CD4-positive, alpha-beta memory T cell (primary cell): ENCODE data around the gene PLEKHF1. TPM values are rescaled to one million over a fixed set of nuclear protein-coding genes. Genes with fewer than 3 reads are reported as not detected.
"Not testable (repeated sequence)": the region's sequence is repeated elsewhere in the genome, so short reads cannot be mapped to it uniquely, and the experiment has no call there.

Source experiments
- CTCF ChIA-PET: fragments of 350-600 bp; sonication (Branson Sonifier 250); formaldehyde crosslinking; loops from one replicate; lab custom pipeline; 2021; ENCODE audit warnings: inconsistent platforms; ENCODE audit not compliant: partially characterized antibody; lab: Charles Lee
- POLR2A ChIA-PET: fragments of 350-600 bp; sonication (Branson Sonifier 250); formaldehyde crosslinking; loops from one replicate; lab custom pipeline; 2021; ENCODE audit not compliant: partially characterized antibody; lab: Charles Lee
- DNase-seq, 5 donors: peaks; one replicate each; pipeline versions ENCODE4 v3.0.0 to v3.0.0-alpha.2; 2020 to 2022; ENCODE audit warnings: mixed read lengths in 1 of 5
- H3K27ac ChIP-seq: one replicate; pipeline ENCODE4 v1.7.0; 2013; ENCODE audit warnings: low read depth, low read length
- H3K27me3 ChIP-seq: 2 replicates; pipeline ENCODE4 v1.7.0; 2013; ENCODE audit warnings: mild to moderate bottlenecking, low read length, moderate library complexity; ENCODE audit not compliant: insufficient read depth
- H3K36me3 ChIP-seq: 2 replicates; pipeline ENCODE4 v1.7.0; 2013; ENCODE audit warnings: mild to moderate bottlenecking, low read length, moderate library complexity; ENCODE audit not compliant: insufficient read depth
- H3K4me1 ChIP-seq: 2 replicates; pipeline ENCODE4 v1.7.0; 2013; ENCODE audit warnings: mild to moderate bottlenecking, low read length, moderate library complexity; ENCODE audit not compliant: insufficient read depth
- H3K4me3 ChIP-seq, 2 donors: one replicate each; pipeline ENCODE4 v1.7.0; 2013; ENCODE audit warnings: low read length in 2 of 2, mild to moderate bottlenecking in 1 of 2
- H3K9me3 ChIP-seq, 2 donors: one replicate each; pipeline ENCODE4 v1.7.0; 2013; ENCODE audit warnings: low read length in 2 of 2, control low read depth in 1 of 2; ENCODE audit not compliant: control insufficient read depth in 1 of 2
- H3K27ac Mint-ChIP-seq, 7 donors: one replicate each; pipeline ENCODE4 v1.8.0; 2020 to 2021; ENCODE audit warnings: mixed read lengths in 7 of 7, mild to moderate bottlenecking in 6 of 7, inconsistent platforms in 3 of 7, moderate library complexity in 3 of 7
- H3K27me3 Mint-ChIP-seq, 2 donors: one replicate each; pipeline ENCODE4 v1.8.0; 2020 to 2021; ENCODE audit warnings: mixed read lengths in 2 of 2
- H3K36me3 Mint-ChIP-seq, 2 donors: one replicate each; pipeline ENCODE4 v1.8.0; 2020 to 2021; ENCODE audit warnings: mixed read lengths in 2 of 2, inconsistent platforms in 1 of 2, mild to moderate bottlenecking in 1 of 2
- H3K4me1 Mint-ChIP-seq, 4 donors: one replicate each; pipeline ENCODE4 v1.8.0; 2020 to 2021; ENCODE audit warnings: mixed read lengths in 4 of 4, mild to moderate bottlenecking in 1 of 4
- H3K4me3 Mint-ChIP-seq, 8 donors: one replicate each; pipeline ENCODE4 v1.8.0; 2020 to 2021; ENCODE audit warnings: mixed read lengths in 8 of 8, mild to moderate bottlenecking in 7 of 8, moderate library complexity in 6 of 8, inconsistent platforms in 3 of 8
- H3K9me3 Mint-ChIP-seq, 8 donors: one replicate each; pipeline ENCODE4 v1.8.0; 2020 to 2021; ENCODE audit warnings: mixed read lengths in 8 of 8, mild to moderate bottlenecking in 5 of 8, inconsistent platforms in 3 of 8, moderate library complexity in 1 of 8
- intact Hi-C: fragments of 100-400 bp; cut with micrococcal nuclease; formaldehyde crosslinking; loops from one replicate; pipeline ENCODE4 v1.15.1; 2023
- polyA plus RNA-seq, 2 donors: library from polyadenylated mRNA; unstranded; fragments of 300-500 nt; fragmentation: Illumina TruSeq; gene quantifications; one replicate each; pipeline ENCODE4 v1.2.3, GENCODE V29; 2021
- total RNA-seq, 2 experiments: library from RNA; stranded (reverse); gene quantifications; one replicate each; pipeline ENCODE4 v1.2.3, GENCODE V29; 2021

PLEKHF1 gene
- total and polyA plus RNA-seq, 4 experiments from 2014 or later, result 15.3 to 36.0 (median 31.8) TPM

- H3K4me1 Mint-ChIP-seq, result peaks cover 43 to 77% (median 61%) of the 10 kb centered on the region in 4 donors
- peak overlapping the region; percentile 77 to 83 for H3K4me3 ChIP-seq
Measured at GRCh38 chr19:29667901-29668341, 2.7 kb downstream of the PLEKHF1 start.

GRCh38 chr19:29668746-29669609, 3.7 kb downstream of the PLEKHF1 start:
- H3K4me3 Mint-ChIP-seq, result peak overlapping the region; percentile 89 to 98 (median 93)

More at GRCh38 chr19:29667901-29668341, 2.7 kb downstream of the PLEKHF1 start:
- CTCF ChIA-PET, result interaction anchor here (0.5 to 10.1 kb wide), 16 partner anchors 10 to 177 kb away, joined by 3 to 158 read pairs (median 6); partner anchors contain the start of genes C19orf12 and POP4
- Mint-ChIP-seq H3K36me3 (peaks cover 19 to 37% of the 10 kb centered on the region in 2 donors), H3K9me3 (peaks cover 0 to 1% (median 0%) of the 10 kb centered on the region in 8 donors), H3K27ac (peak overlapping the region; percentile 92 to 100 (median 96)), H3K27me3 (no peaks in the 10 kb centered on the region), H3K4me3 (peak overlapping the region; percentile 89 to 98 (median 93))
- POLR2A ChIA-PET, result interaction anchor here (0.9 to 8.7 kb wide), 12 partner anchors 9 to 177 kb away, joined by 3 to 163 read pairs (median 18); partner anchors contain the start of genes C19orf12 and POP4
- Histone ChIP-seq H3K4me1 (peaks cover 68% of the 10 kb centered on the region), H3K27me3 (no peaks in the 10 kb centered on the region), H3K9me3 (no peaks in the 10 kb centered on the region), H3K27ac (peak overlapping the region; percentile 92), H3K36me3 (no peaks in the 10 kb centered on the region)
- intact Hi-C loops, result loop anchor here (1.0 to 2.0 kb wide), 2 partner anchors 13 to 58 kb away; no protein-coding TSS in a partner anchor
- peak; percentile 70 to 87 (median 75) for DNase-seq

GRCh38 chr19:29670255-29670654, 5.0 kb downstream of the PLEKHF1 start:
- peaks cover 28 to 48% of the 10 kb centered on the region in 2 donors for H3K36me3 Mint-ChIP-seq
- Histone ChIP-seq H3K4me3 (no peak overlapping the region), H3K27me3 (no peaks in the 10 kb centered on the region), H3K36me3 (peaks cover 16% of the 10 kb centered on the region), H3K27ac (peak overlapping the region; percentile 92), H3K4me1 (peaks cover 84% of the 10 kb centered on the region), H3K9me3 (no peaks in the 10 kb centered on the region)
- peak overlapping the region; percentile 93 to 100 (median 97) for H3K27ac Mint-ChIP-seq
- ChIA-PET POLR2A (interaction anchor here (3.9 kb wide), 1 partner anchor 64 kb away, joined by 80 read pairs; the partner anchor contains the start of gene POP4), CTCF (interaction anchor here (1.8 to 5.9 kb wide), 3 partner anchors 10 to 61 kb away, joined by 7 to 90 read pairs (median 52); partner anchors contain the start of genes C19orf12 and POP4)
- H3K4me3 Mint-ChIP-seq, result peak overlapping the region; percentile 66 to 96 (median 78)
- intact Hi-C loops, result no loop called here
- H3K27me3 Mint-ChIP-seq, result no peaks in the 10 kb centered on the region
- peaks cover 51 to 83% (median 72%) of the 10 kb centered on the region in 4 donors for H3K4me1 Mint-ChIP-seq
- no peaks in the 10 kb centered on the region for H3K9me3 Mint-ChIP-seq
- DNase-seq, result no peak

More at GRCh38 chr19:29668746-29669609, 3.7 kb downstream of the PLEKHF1 start:
- CTCF ChIA-PET, result interaction anchor here (0.7 to 10.1 kb wide), 13 partner anchors 9 to 90 kb away, joined by 3 to 158 read pairs (median 7); partner anchors contain the start of genes C19orf12 and POP4
- H3K4me1 ChIP-seq, result peaks cover 78% of the 10 kb centered on the region
- H3K9me3 Mint-ChIP-seq, result no peaks in the 10 kb centered on the region
- H3K27ac ChIP-seq, result peak overlapping the region; percentile 92
- no peaks in the 10 kb centered on the region for H3K9me3 ChIP-seq
- H3K27ac Mint-ChIP-seq, result peak overlapping the region; percentile 93 to 100 (median 97)
- H3K27me3 ChIP-seq, result no peaks in the 10 kb centered on the region
- peaks cover 27 to 48% of the 10 kb centered on the region in 2 donors for H3K36me3 Mint-ChIP-seq
- no peaks in the 10 kb centered on the region for H3K27me3 Mint-ChIP-seq
- DNase-seq, result no peak
- H3K4me1 Mint-ChIP-seq, result peaks cover 51 to 87% (median 72%) of the 10 kb centered on the region in 4 donors
- peaks cover 4% of the 10 kb centered on the region for H3K36me3 ChIP-seq
- intact Hi-C loops, result loop anchor here (1.0 kb wide), 1 partner anchor 59 kb away; no protein-coding TSS in a partner anchor
- POLR2A ChIA-PET, result interaction anchor here (1.4 to 8.7 kb wide), 8 partner anchors 10 to 60 kb away, joined by 4 to 163 read pairs (median 63); partner anchors contain the start of genes C19orf12 and POP4
- peak overlapping the region; percentile 42 to 77 for H3K4me3 ChIP-seq

GRCh38 chr19:29671026-29671392, 5.7 kb downstream of the PLEKHF1 start:
- peaks cover 24% of the 10 kb centered on the region for H3K36me3 ChIP-seq
- not testable (repeated sequence) for H3K9me3 Mint-ChIP-seq, H3K9me3 ChIP-seq, DNase-seq, H3K27me3 ChIP-seq, H3K27me3 Mint-ChIP-seq
- ChIA-PET POLR2A (interaction anchor here (0.8 to 5.4 kb wide), 13 partner anchors 9 to 271 kb away, joined by 3 to 105 read pairs (median 16); partner anchors contain the start of genes C19orf12, POP4 and URI1), CTCF (interaction anchor here (1.2 to 5.9 kb wide), 13 partner anchors 8 to 62 kb away, joined by 3 to 90 read pairs (median 18); partner anchors contain the start of genes C19orf12 and POP4)
- peaks cover 28 to 53% of the 10 kb centered on the region in 2 donors for H3K36me3 Mint-ChIP-seq
- peak overlapping the region; percentile 62 to 96 (median 76) for H3K4me3 Mint-ChIP-seq
- peak overlapping the region; percentile 14 to 42 for H3K4me3 ChIP-seq
- intact Hi-C loops, result loop anchor here (1.0 kb wide), 3 partner anchors 9 to 45 kb away; no protein-coding TSS in a partner anchor
- peak overlapping the region; percentile 93 to 100 (median 98) for H3K27ac Mint-ChIP-seq
- H3K27ac ChIP-seq, result peak overlapping the region; percentile 92
- peaks cover 92% of the 10 kb centered on the region for H3K4me1 ChIP-seq
- peaks cover 53 to 90% (median 77%) of the 10 kb centered on the region in 4 donors for H3K4me1 Mint-ChIP-seq

- ChIA-PET CTCF (interaction anchor here (1.1 to 5.9 kb wide), 14 partner anchors 8 to 63 kb away, joined by 3 to 90 read pairs (median 16); partner anchors contain the start of genes C19orf12 and POP4), POLR2A (interaction anchor here (0.7 to 5.4 kb wide), 17 partner anchors 9 to 271 kb away, joined by 3 to 105 read pairs (median 12); partner anchors contain the start of genes C19orf12, POP4 and URI1)
- Histone ChIP-seq H3K4me3 (peak overlapping the region; percentile 14 to 46), H3K4me1 (peaks cover 97% of the 10 kb centered on the region), H3K27ac (peak overlapping the region; percentile 92), H3K36me3 (peaks cover 27% of the 10 kb centered on the region), H3K27me3 (no peaks in the 10 kb centered on the region), H3K9me3 (no peaks in the 10 kb centered on the region)
- DNase-seq, result peak; percentile 81 to 96 (median 86)
- Mint-ChIP-seq H3K36me3 (peaks cover 30 to 56% of the 10 kb centered on the region in 2 donors), H3K4me3 (peak overlapping the region; percentile 62 to 96 (median 76)), H3K4me1 (peaks cover 58 to 96% (median 79%) of the 10 kb centered on the region in 4 donors), H3K27me3 (no peaks in the 10 kb centered on the region), H3K9me3 (no peaks in the 10 kb centered on the region), H3K27ac (peak overlapping the region; percentile 93 to 100 (median 98))
- intact Hi-C loops, result loop anchor here (1.0 kb wide), 3 partner anchors 9 to 45 kb away; no protein-coding TSS in a partner anchor
Measured at GRCh38 chr19:29671393-29672160, 6.3 kb downstream of the PLEKHF1 start.
